ENCODE results near the gene GTF2E1.
"Not testable (repeated sequence)": the region's sequence is repeated elsewhere in the genome, so short reads cannot be mapped to it uniquely, and the experiment has no call there.

GTF2E1 gene

GRCh38 chr3:120772081-120772480 lies 29.5 kb downstream of the GTF2E1 start:
- Histone ChIP-seq H3K4me3 (ENCODE audit: insufficient read depth, low read depth, low read length) (no peak overlapping the region), H3K27ac (ENCODE audit: insufficient read depth, low read depth, low read length, poor library complexity, severe bottlenecking) (no peak overlapping the region), H3K36me3 (ENCODE audit: control insufficient read depth, insufficient read depth, low read length) (peaks cover 14% of the 10 kb centered on the region), H3K4me1 (ENCODE audit: control insufficient read depth, insufficient read depth, low read length) (no peaks in the 10 kb centered on the region), H3K27me3 (ENCODE audit: control insufficient read depth, insufficient read depth, low read length, poor library complexity, severe bottlenecking) (no peaks in the 10 kb centered on the region), H3K9me3 (ENCODE audit: control insufficient read depth, low read length) (no peaks in the 10 kb centered on the region)
- 52% methylated on average over 2 of the region's 2 CpGs for WGBS, 2 experiments

GRCh38 chr3:120773932-120774331 lies 31.4 kb downstream of the GTF2E1 start:
- no peak overlapping the region for H3K27ac ChIP-seq (ENCODE audit: insufficient read depth, low read depth, low read length, poor library complexity, severe bottlenecking)
- no peaks in the 10 kb centered on the region for H3K27me3 ChIP-seq (ENCODE audit: control insufficient read depth, insufficient read depth, low read length, poor library complexity, severe bottlenecking)
- no peaks in the 10 kb centered on the region for H3K4me1 ChIP-seq (ENCODE audit: control insufficient read depth, insufficient read depth, low read length)
- peaks cover 14% of the 10 kb centered on the region for H3K36me3 ChIP-seq (ENCODE audit: control insufficient read depth, insufficient read depth, low read length)
- H3K4me3 ChIP-seq (ENCODE audit: insufficient read depth, low read depth, low read length) = no peak overlapping the region
- no peaks in the 10 kb centered on the region for H3K9me3 ChIP-seq (ENCODE audit: control insufficient read depth, low read length)

GRCh38 chr3:120775411-120775810 lies 32.9 kb downstream of the GTF2E1 start:
- peaks cover 14% of the 10 kb centered on the region for H3K36me3 ChIP-seq (ENCODE audit: control insufficient read depth, insufficient read depth, low read length)
- no peak overlapping the region for H3K27ac ChIP-seq (ENCODE audit: insufficient read depth, low read depth, low read length, poor library complexity, severe bottlenecking)
- no peaks in the 10 kb centered on the region for H3K4me1 ChIP-seq (ENCODE audit: control insufficient read depth, insufficient read depth, low read length)
- 92% methylated on average over 4 of the region's 4 CpGs for WGBS, 2 experiments
- H3K27me3 ChIP-seq (ENCODE audit: control insufficient read depth, insufficient read depth, low read length, poor library complexity, severe bottlenecking) = no peaks in the 10 kb centered on the region
- no peaks in the 10 kb centered on the region for H3K9me3 ChIP-seq (ENCODE audit: control insufficient read depth, low read length)
- H3K4me3 ChIP-seq (ENCODE audit: insufficient read depth, low read depth, low read length) = no peak overlapping the region

GRCh38 chr3:120778776-120779175 lies 36.2 kb downstream of the GTF2E1 start:
- Histone ChIP-seq H3K4me1 (ENCODE audit: control insufficient read depth, insufficient read depth, low read length) (no peaks in the 10 kb centered on the region), H3K36me3 (ENCODE audit: control insufficient read depth, insufficient read depth, low read length) (peaks cover 13% of the 10 kb centered on the region), H3K4me3 (ENCODE audit: insufficient read depth, low read depth, low read length) (no peak overlapping the region), H3K27me3 (ENCODE audit: control insufficient read depth, insufficient read depth, low read length, poor library complexity, severe bottlenecking) (no peaks in the 10 kb centered on the region), H3K27ac (ENCODE audit: insufficient read depth, low read depth, low read length, poor library complexity, severe bottlenecking) (no peak overlapping the region), H3K9me3 (ENCODE audit: control insufficient read depth, low read length) (no peaks in the 10 kb centered on the region)
- WGBS, 2 experiments = 90 to 96% methylated on average over 3 of the region's 3 CpGs

- H3K27me3 ChIP-seq (ENCODE audit: control insufficient read depth, insufficient read depth, low read length, poor library complexity, severe bottlenecking) = no peaks in the 10 kb centered on the region
- H3K4me3 ChIP-seq (ENCODE audit: insufficient read depth, low read depth, low read length) = no peak overlapping the region
- H3K9me3 ChIP-seq (ENCODE audit: control insufficient read depth, low read length) = no peaks in the 10 kb centered on the region
- WGBS, 2 experiments = 95% methylated on average over 13 of the region's 13 CpGs
- H3K4me1 ChIP-seq (ENCODE audit: control insufficient read depth, insufficient read depth, low read length) = no peaks in the 10 kb centered on the region
- H3K27ac ChIP-seq (ENCODE audit: insufficient read depth, low read depth, low read length, poor library complexity, severe bottlenecking) = no peak overlapping the region
- H3K36me3 ChIP-seq (ENCODE audit: control insufficient read depth, insufficient read depth, low read length) = peaks cover 13% of the 10 kb centered on the region
Measured at GRCh38 chr3:120780977-120781376, 38.4 kb downstream of the GTF2E1 start.

GRCh38 chr3:120785832-120786231 lies 43.3 kb downstream of the GTF2E1 start:
- H3K36me3 ChIP-seq (ENCODE audit: control insufficient read depth, insufficient read depth, low read length); H3K4me1 ChIP-seq (ENCODE audit: control insufficient read depth, insufficient read depth, low read length); H3K4me3 ChIP-seq (ENCODE audit: insufficient read depth, low read depth, low read length); H3K27ac ChIP-seq (ENCODE audit: insufficient read depth, low read depth, low read length, poor library complexity, severe bottlenecking); H3K27me3 ChIP-seq (ENCODE audit: control insufficient read depth, insufficient read depth, low read length, poor library complexity, severe bottlenecking); H3K9me3 ChIP-seq (ENCODE audit: control insufficient read depth, low read length): not testable (repeated sequence)
- 74 to 76% methylated on average over 5 of the region's 5 CpGs for WGBS, 2 experiments

GRCh38 chr3:120791010-120791409 lies 48.5 kb downstream of the GTF2E1 start:
- Histone ChIP-seq H3K9me3 (ENCODE audit: control insufficient read depth, low read length) (no peaks in the 10 kb centered on the region), H3K27me3 (ENCODE audit: control insufficient read depth, insufficient read depth, low read length, poor library complexity, severe bottlenecking) (no peaks in the 10 kb centered on the region), H3K4me1 (ENCODE audit: control insufficient read depth, insufficient read depth, low read length) (no peaks in the 10 kb centered on the region), H3K27ac (ENCODE audit: insufficient read depth, low read depth, low read length, poor library complexity, severe bottlenecking) (no peak overlapping the region), H3K36me3 (ENCODE audit: control insufficient read depth, insufficient read depth, low read length) (no peaks in the 10 kb centered on the region), H3K4me3 (ENCODE audit: insufficient read depth, low read depth, low read length) (no peak overlapping the region)
- WGBS, 2 experiments = no CpG with 5 or more reads among the region's 1 CpG

GRCh38 chr3:120791913-120792312 lies 49.4 kb downstream of the GTF2E1 start:
- no peak overlapping the region for H3K27ac ChIP-seq (ENCODE audit: insufficient read depth, low read depth, low read length, poor library complexity, severe bottlenecking)
- no peaks in the 10 kb centered on the region for H3K4me1 ChIP-seq (ENCODE audit: control insufficient read depth, insufficient read depth, low read length)
- 86 to 95% methylated on average over 1 of the region's 1 CpG for WGBS, 2 experiments
- no peaks in the 10 kb centered on the region for H3K36me3 ChIP-seq (ENCODE audit: control insufficient read depth, insufficient read depth, low read length)
- no peaks in the 10 kb centered on the region for H3K27me3 ChIP-seq (ENCODE audit: control insufficient read depth, insufficient read depth, low read length, poor library complexity, severe bottlenecking)
- H3K4me3 ChIP-seq (ENCODE audit: insufficient read depth, low read depth, low read length) = no peak overlapping the region
- no peaks in the 10 kb centered on the region for H3K9me3 ChIP-seq (ENCODE audit: control insufficient read depth, low read length)

- Histone ChIP-seq H3K36me3 (ENCODE audit: control insufficient read depth, insufficient read depth, low read length) (no peaks in the 10 kb centered on the region), H3K27ac (ENCODE audit: insufficient read depth, low read depth, low read length, poor library complexity, severe bottlenecking) (no peak overlapping the region), H3K4me3 (ENCODE audit: insufficient read depth, low read depth, low read length) (no peak overlapping the region), H3K4me1 (ENCODE audit: control insufficient read depth, insufficient read depth, low read length) (no peaks in the 10 kb centered on the region), H3K9me3 (ENCODE audit: control insufficient read depth, low read length) (no peaks in the 10 kb centered on the region), H3K27me3 (ENCODE audit: control insufficient read depth, insufficient read depth, low read length, poor library complexity, severe bottlenecking) (no peaks in the 10 kb centered on the region)
- 75 to 78% methylated on average over 1 of the region's 1 CpG for WGBS, 2 experiments
Measured at GRCh38 chr3:120793601-120794000, 51.1 kb downstream of the GTF2E1 start.

- H3K4me1 ChIP-seq (ENCODE audit: control insufficient read depth, insufficient read depth, low read length) = no peaks in the 10 kb centered on the region
- no peaks in the 10 kb centered on the region for H3K36me3 ChIP-seq (ENCODE audit: control insufficient read depth, insufficient read depth, low read length)
- 40 to 50% methylated on average over 5 of the region's 5 CpGs for WGBS, 2 experiments
- no peak overlapping the region for H3K4me3 ChIP-seq (ENCODE audit: insufficient read depth, low read depth, low read length)
- H3K27ac ChIP-seq (ENCODE audit: insufficient read depth, low read depth, low read length, poor library complexity, severe bottlenecking) = no peak overlapping the region
- no peaks in the 10 kb centered on the region for H3K9me3 ChIP-seq (ENCODE audit: control insufficient read depth, low read length)
- no peaks in the 10 kb centered on the region for H3K27me3 ChIP-seq (ENCODE audit: control insufficient read depth, insufficient read depth, low read length, poor library complexity, severe bottlenecking)
Measured at GRCh38 chr3:120795017-120795648, 52.6 kb downstream of the GTF2E1 start.

- no peaks in the 10 kb centered on the region for H3K9me3 ChIP-seq (ENCODE audit: control insufficient read depth, low read length)
- 81 to 96% methylated on average over 2 of the region's 2 CpGs for WGBS, 2 experiments
Measured at GRCh38 chr3:120795959-120796358, 53.4 kb downstream of the GTF2E1 start.

More at GRCh38 chr3:120795959-120796358, 53.4 kb downstream of the GTF2E1 start:
- Histone ChIP-seq H3K4me3 (ENCODE audit: insufficient read depth, low read depth, low read length) (no peak overlapping the region), H3K4me1 (ENCODE audit: control insufficient read depth, insufficient read depth, low read length) (no peaks in the 10 kb centered on the region), H3K27ac (ENCODE audit: insufficient read depth, low read depth, low read length, poor library complexity, severe bottlenecking) (no peak overlapping the region), H3K36me3 (ENCODE audit: control insufficient read depth, insufficient read depth, low read length) (no peaks in the 10 kb centered on the region), H3K27me3 (ENCODE audit: control insufficient read depth, insufficient read depth, low read length, poor library complexity, severe bottlenecking) (no peaks in the 10 kb centered on the region)
